ENCODE measurements around the gene GIMAP8. TPM values are rescaled to one million over a fixed set of nuclear protein-coding genes. Genes with fewer than 3 reads are reported as not detected.

The GIMAP8 gene
- total RNA-seq = not detected in 2 replicates

DNA sequence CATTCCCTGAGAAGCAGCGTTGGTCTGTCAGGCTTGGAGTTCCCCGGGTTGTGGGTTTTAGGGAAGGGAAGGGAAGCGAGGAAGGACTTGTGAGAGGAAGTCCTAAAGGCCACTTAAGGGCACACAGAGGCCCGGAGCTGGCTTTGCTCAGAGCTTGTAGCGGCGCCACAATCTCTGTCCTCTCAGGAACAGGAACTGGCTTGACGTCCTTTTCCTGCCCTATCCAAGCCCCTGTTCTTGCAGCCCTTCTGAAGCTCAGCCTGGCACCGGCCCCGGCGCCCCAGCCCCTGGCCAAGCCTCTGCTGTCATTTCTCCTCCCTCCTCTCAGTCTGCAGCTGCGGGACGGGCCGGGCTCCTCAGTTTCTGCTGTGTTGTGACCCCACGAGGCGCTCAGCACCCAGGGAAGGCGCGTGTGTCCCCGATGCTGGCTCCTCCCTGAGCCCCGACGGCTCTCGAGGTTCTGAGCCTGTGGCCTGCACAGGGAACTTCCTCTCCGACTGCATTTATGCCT, at the start of gene GIMAP8:
TSS of gene GIMAP8 (plus strand) at position 140 of the 511 bp plus-strand sequence. CDS start 16,069 bp downstream, outside the sequence.
- Histone ChIP-seq H3K36me3 (ENCODE audit: insufficient read depth, low read length) (no peaks in the 10 kb centered on the region), H3K27me3 (ENCODE audit: insufficient read depth, low read length) (peaks cover 6% of the 10 kb centered on the region), H3K79me2 (ENCODE audit: insufficient read depth, low read length) (no peaks in the 10 kb centered on the region), H2AFZ (ENCODE audit: low read length) (no peak within 1 kb of the TSS), H3K4me3 (ENCODE audit: insufficient read depth, low read length) (no peak within 1 kb of the TSS), H3K4me2 (ENCODE audit: insufficient read depth, low read length) (no peak within 1 kb of the TSS), H4K20me1 (ENCODE audit: insufficient read depth, low read length) (no peaks in the 10 kb centered on the region), H3K27ac (ENCODE audit: low read depth, low read length) (no peak within 1 kb of the TSS), H3K4me1 (ENCODE audit: insufficient read depth, low read length) (no peaks in the 10 kb centered on the region), H3K9me3 (ENCODE audit: low read depth, low read length) (no peaks in the 10 kb centered on the region)
- no peak for DNase-seq (ENCODE audit: insufficient read length, low spot score, missing footprints)
- no peak for TF ChIP-seq CTCF (IDR thresholded peaks at IDR 0.05; ENCODE audit: extremely low read depth, low read depth, low read length)

GRCh38 chr7:150400788-150401423, 49.5 kb upstream of the GIMAP8 start:
- H3K27me3 ChIP-seq (ENCODE audit: insufficient read depth, low read length) = no peaks in the 10 kb centered on the region
- H3K27ac ChIP-seq (ENCODE audit: low read depth, low read length) = no peak overlapping the region
- H4K20me1 ChIP-seq (ENCODE audit: insufficient read depth, low read length) = no peaks in the 10 kb centered on the region
- peaks cover 24% of the 10 kb centered on the region for H3K4me1 ChIP-seq (ENCODE audit: insufficient read depth, low read length)
- no peak overlapping the region for H3K4me2 ChIP-seq (ENCODE audit: insufficient read depth, low read length)
- no peak for TF ChIP-seq CTCF (IDR thresholded peaks at IDR 0.05; ENCODE audit: extremely low read depth, low read depth, low read length)
- no peaks in the 10 kb centered on the region for H3K9me3 ChIP-seq (ENCODE audit: low read depth, low read length)
- DNase-seq (ENCODE audit: insufficient read length, low spot score, missing footprints) = no peak
- no peaks in the 10 kb centered on the region for H3K36me3 ChIP-seq (ENCODE audit: insufficient read depth, low read length)
- H2AFZ ChIP-seq (ENCODE audit: low read length) = no peak overlapping the region
- H3K4me3 ChIP-seq (ENCODE audit: insufficient read depth, low read length) = no peak overlapping the region
- H3K79me2 ChIP-seq (ENCODE audit: insufficient read depth, low read length) = no peaks in the 10 kb centered on the region

- no peaks in the 10 kb centered on the region for H3K79me2 ChIP-seq (ENCODE audit: insufficient read depth, low read length)
- peaks cover 29% of the 10 kb centered on the region for H3K4me1 ChIP-seq (ENCODE audit: insufficient read depth, low read length)
- H4K20me1 ChIP-seq (ENCODE audit: insufficient read depth, low read length) = no peaks in the 10 kb centered on the region
- DNase-seq (ENCODE audit: insufficient read length, low spot score, missing footprints) = peak; percentile 39
- TF ChIP-seq CTCF (IDR thresholded peaks at IDR 0.05; ENCODE audit: extremely low read depth, low read depth, low read length) = no peak
- H3K9me3 ChIP-seq (ENCODE audit: low read depth, low read length) = no peaks in the 10 kb centered on the region
- no peak overlapping the region for H3K4me2 ChIP-seq (ENCODE audit: insufficient read depth, low read length)
- no peak overlapping the region for H3K4me3 ChIP-seq (ENCODE audit: insufficient read depth, low read length)
- no peaks in the 10 kb centered on the region for H3K27me3 ChIP-seq (ENCODE audit: insufficient read depth, low read length)
- no peak overlapping the region for H2AFZ ChIP-seq (ENCODE audit: low read length)
- H3K36me3 ChIP-seq (ENCODE audit: insufficient read depth, low read length) = no peaks in the 10 kb centered on the region
- H3K27ac ChIP-seq (ENCODE audit: low read depth, low read length) = no peak overlapping the region
These were observed 49.0 kb upstream of the GIMAP8 start for GRCh38 chr7:150401424-150401790.

GRCh38 chr7:150401861-150402631, 48.4 kb upstream of the GIMAP8 start:
- Histone ChIP-seq H2AFZ (ENCODE audit: low read length) (no peak overlapping the region), H3K9me3 (ENCODE audit: low read depth, low read length) (no peaks in the 10 kb centered on the region), H3K27me3 (ENCODE audit: insufficient read depth, low read length) (no peaks in the 10 kb centered on the region), H3K36me3 (ENCODE audit: insufficient read depth, low read length) (no peaks in the 10 kb centered on the region), H3K4me2 (ENCODE audit: insufficient read depth, low read length) (no peak overlapping the region), H3K27ac (ENCODE audit: low read depth, low read length) (no peak overlapping the region), H4K20me1 (ENCODE audit: insufficient read depth, low read length) (no peaks in the 10 kb centered on the region), H3K4me1 (ENCODE audit: insufficient read depth, low read length) (peaks cover 30% of the 10 kb centered on the region), H3K4me3 (ENCODE audit: insufficient read depth, low read length) (no peak overlapping the region), H3K79me2 (ENCODE audit: insufficient read depth, low read length) (no peaks in the 10 kb centered on the region)
- peak; percentile 50 for DNase-seq (ENCODE audit: insufficient read length, low spot score, missing footprints)
- no peak for TF ChIP-seq CTCF (IDR thresholded peaks at IDR 0.05; ENCODE audit: extremely low read depth, low read depth, low read length)

Measured in osteoblast (primary cell).